Dedifferentiated amniotic fluid mesenchymal stem cell (primary cell): ENCODE data around the gene HS3ST5.
"Not testable (repeated sequence)": the region's sequence is repeated elsewhere in the genome, so short reads cannot be mapped to it uniquely, and the experiment has no call there.

Source experiments
- DNase-seq: peaks from one replicate; pipeline ENCODE4 v3.0.0-alpha.2; 2016; ENCODE audit errors: extremely low spot score

HS3ST5 gene

DNA sequence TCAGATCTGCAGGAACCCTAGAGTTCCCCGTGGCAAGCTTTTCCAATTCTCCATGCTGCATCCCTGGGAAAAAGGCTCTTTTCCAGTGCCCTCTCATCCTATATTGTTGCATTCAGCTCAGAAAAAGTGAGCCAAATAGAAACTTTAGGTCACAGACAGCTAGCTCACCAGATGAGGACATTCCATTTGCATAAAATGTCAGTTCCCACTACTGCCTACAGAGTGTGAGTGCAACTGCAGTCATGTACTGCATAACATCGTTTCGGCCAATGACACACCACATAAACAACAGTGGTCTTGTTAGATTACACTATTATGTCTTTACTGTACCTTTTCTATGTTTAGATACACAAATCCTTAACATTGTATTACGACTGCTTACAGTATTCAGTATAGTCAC lies 8.6 kb downstream of the HS3ST5 start:
- no peak for DNase-seq

DNA sequence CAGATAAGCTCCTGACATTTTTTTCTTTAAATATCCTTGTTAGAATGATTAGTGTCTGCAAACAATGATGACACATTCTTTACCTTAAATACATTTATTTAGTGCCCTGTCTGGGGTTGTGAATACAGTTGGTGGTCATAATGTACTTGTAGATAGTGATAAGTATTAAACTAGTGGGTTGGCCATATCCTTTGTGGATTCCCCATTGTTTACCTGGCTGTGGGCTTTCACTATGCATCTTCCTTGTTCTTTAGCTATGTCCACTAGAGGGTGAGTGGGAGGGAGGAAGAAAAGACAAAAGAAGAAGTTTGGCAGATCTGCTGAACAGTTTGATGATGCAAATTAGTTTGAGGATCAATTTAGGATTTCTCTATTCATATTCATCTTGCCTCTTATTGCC lies 15.7 kb downstream of the HS3ST5 start:
- DNase-seq, result no peak

DNA sequence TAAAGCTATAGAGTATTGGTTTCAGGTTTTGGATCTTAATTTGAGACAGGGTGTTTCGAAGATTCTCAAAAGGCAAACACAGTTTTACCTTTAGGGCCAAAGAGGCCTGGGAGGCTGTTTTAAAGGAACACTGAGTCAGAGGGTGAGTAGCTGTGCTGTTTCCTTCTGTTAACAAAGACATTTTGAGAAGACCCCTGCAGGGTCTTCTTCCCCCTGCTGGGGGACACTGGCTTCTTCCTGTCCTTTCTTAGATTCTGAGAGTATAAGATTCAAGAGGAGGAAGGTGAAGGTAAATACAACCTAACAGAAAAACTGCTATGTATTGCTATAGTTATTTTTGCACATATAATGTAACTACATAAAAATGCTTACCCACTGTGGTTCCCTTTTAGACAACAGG lies 19.0 kb downstream of the HS3ST5 start:
- DNase-seq, result no peak

DNA sequence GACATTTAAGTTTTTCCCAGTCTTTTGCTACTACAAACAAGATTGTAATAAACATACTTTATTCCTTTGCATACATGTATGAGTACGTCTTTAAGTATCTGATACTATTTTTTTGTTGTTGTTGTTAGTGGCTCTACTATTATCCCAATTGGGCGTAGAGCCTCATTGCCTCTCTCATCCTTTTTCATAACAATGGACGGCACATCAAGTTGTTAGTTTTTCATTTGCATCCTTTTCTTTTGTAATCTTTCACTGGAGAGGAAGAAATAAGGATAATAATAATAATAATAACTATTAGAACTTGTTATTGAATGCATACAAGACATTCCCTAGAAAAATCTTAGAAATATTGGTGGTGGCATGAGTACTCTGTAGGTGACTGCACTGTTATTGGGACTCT lies 23.1 kb downstream of the HS3ST5 start:
- DNase-seq, result no peak

DNA sequence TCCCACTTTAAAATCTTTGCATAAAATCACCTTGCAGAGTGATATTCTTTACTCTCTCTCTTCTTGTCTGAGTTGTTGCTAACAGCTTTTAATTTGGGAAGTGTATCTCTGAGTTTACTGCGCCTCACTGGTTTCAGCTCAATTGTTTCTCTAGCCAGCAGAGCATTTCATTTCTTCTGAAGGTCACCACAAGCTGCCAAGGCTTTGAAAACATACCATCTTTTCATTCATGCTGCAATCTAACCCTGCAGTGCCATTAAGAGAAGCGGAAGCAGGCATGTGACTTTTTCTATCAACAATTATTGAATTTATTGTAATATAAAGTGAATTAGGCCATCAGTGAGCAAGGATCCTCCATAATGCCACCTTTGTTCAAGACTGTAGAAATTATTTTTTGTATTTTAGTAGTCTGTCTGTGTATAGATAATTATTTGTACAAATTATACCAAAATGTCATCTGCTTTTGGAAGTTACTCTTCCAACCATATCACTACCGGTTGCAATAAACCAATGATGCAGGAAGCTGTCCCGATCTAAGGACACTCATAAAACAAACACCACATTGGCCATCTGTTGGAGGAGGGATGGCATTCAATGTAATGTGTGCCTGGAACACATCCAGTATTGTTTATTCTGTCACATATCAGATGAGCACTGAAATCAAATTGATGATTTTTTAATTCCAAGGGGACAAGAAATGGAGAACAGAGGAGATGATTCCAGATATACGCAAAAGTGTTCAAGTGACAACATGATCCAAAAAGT lies 26.8 kb downstream of the HS3ST5 start:
- no peak for DNase-seq

DNA sequence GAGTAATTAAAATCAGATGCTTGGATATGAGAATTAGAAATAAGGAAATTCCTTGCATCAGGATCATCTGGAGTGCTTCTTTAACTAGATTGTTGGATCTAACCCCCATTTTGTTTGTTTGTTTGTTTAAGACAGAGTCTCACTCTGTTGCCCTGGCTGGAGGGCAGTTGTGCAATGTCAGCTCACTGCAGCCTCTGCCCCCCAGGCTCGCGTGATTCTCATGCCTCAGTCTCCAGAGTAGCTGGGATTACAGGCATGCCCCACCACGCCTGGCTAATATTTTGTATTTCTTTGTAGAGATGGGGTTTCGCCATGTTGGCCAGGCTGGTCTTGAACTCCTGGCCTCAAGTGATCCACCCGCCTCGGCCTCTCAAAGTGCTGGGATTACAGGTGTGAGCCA lies 29.0 kb downstream of the HS3ST5 start:
- DNase-seq, result not testable (repeated sequence)

DNA sequence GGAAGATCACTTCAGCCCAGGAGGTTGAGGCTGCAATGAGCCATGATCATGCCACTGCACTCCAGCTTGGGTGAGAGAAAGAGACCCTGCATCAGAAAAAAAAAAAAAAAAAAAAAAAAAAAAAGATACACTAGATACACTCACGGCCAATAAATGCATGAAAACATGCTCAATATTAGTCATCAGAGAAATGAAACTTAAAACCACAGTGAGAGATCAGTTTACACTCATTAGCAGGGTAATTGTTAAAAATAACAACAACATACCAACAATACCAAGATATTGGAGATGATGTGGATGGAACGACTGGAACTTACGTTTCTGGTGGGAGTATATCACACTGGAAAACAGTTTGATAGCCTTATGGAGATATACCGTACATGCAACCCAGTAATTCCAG lies 29.9 kb downstream of the HS3ST5 start:
- no peak for DNase-seq

DNA sequence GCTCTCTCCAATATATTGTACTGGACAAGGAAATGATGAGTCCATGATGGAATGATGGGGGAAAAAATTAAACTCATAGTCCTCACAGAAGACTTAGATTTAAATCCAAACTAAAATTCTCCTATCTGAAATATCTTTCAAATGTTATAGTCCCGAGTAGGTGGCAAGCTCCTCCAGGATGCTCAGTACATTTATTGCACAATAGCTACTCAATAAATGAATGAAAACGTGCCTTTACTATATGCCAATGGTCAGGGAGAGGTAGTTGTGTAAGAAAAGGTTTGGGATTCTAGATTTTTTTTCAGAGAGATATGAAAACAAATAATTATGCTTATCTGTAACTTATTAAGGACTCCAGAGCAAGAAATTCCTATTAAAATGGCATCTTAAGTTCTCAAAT lies 32.8 kb downstream of the HS3ST5 start:
- DNase-seq, result no peak

DNA sequence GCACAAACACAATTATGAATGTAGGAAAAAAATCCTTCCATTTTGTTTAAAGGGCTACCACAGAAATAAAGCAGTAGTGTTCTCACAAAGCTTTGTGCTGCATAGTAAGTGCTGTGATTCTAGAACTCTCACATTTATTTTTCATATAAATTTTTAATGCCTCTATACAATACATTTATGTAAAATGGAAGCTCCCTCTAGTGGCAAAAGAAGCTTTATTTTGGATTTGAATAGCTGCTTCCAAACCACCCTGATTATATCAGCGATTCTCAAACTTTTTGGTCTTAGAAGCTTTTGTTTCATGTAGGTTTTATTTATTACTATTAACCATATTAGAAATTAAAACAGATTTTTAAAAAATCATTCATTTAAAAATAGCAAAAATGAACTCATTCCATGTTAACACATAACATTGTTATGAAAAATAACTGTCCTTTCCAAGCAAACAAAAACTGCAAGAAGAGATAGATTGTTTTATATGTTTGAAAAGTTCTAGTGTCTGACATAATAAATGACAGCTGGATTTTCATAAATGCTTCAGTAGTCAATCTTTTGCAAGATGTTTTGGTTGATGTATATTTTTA lies 38.4 kb downstream of the HS3ST5 start:
- DNase-seq, result peak; percentile 42

DNA sequence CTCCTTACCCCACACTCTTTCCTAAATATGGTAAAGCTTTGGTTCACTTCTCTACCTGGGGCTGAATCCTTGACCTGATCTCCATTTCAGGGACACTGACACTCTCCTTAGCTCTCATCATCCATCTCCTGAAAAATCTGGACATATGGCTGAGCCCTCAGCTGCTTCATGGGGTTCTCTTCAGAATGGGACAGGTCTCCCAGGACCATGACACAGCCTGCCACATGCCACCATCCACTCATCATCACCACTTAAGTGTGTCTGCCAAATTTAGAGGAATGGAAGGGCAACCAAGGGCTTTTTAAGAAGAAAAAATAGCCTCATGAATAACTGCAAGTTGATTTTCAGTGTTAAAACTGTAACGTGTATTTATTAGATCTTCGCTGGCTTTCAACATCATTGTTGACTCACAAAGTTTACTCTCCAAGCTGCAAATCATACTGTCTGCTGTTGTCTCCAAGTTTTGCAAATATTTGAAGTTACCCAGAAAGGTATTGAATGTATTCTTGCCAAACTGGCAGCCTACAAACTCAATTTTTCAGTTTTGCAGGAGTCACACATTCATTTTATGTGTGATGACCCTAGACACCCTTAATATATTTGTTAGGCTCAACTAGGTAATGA lies 41.1 kb downstream of the HS3ST5 start:
- DNase-seq, result no peak

DNA sequence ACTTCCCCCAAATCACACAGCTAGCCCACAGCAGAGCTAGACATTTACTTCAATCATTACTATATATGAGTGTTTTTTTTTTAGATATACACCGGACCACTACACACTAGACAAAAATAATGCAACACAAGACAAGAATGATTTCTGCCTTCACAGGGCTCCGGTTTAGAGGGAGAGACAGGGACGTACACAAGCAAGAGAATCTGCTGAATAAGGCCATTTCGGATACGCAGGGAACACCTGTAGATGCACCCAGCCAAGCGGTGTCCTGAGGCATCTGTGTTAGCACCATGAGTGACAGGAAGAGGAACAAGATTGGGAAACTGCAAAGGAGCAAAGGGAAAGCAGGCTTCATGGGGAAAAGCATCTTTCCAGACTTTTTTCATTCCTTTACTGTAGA lies 45.7 kb downstream of the HS3ST5 start:
- no peak for DNase-seq

DNA sequence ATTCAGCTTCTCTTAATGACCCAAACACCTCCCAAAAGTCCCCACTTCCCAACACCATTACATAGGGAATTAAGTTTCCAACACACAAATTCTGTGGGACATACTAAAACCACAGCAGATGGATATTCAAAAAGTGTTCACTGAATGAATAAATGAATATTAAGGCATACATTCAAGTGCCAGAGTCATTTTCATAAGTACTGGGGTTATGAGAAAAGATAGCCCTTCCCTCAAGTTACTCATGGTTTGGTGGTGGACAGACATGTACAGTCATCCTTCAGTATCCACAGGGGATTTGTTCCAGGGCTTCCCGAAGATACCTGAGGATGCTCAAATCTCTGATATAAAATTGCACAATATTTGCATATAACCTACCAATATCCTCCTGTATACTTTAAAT lies 50.4 kb downstream of the HS3ST5 start:
- no peak for DNase-seq

DNA sequence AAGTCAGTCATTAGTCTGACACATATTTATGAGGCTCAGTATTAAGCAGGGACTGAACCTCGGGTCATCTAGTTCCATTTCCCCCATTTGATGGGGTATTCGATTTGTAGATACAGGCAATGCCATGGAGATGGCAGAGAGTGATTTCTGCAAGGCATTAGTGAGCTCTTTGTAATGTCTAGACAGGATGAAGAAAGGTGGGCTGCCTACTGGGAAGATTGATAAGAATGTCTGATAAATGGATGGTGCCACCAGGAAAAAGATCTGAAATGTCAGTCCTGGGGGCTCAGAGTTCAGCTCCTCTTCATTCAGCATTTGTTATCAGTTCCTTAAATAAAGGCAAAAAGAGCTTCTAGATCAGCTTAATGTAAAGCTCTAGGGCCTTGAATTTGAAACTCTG lies 51.4 kb downstream of the HS3ST5 start:
- no peak for DNase-seq

DNA sequence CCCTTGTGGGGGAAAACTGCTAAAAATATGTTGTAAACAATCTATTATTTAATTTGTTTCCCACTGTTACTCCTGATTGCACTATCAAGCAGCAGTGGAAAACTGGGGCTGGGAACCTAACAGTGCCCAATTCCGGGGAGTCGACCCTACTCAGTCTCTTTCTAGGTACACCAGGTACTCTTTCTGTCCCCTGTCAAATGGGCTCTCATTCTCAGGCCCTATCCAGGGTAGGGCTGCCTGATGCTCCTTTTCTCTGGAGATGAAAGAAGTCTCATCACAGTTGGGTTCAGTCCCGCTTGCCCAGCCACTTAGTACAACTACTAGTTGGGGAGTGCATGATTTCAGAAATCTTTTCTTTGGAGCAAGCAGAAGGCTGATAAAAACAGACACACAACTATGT lies 52.0 kb downstream of the HS3ST5 start:
- no peak for DNase-seq

DNA sequence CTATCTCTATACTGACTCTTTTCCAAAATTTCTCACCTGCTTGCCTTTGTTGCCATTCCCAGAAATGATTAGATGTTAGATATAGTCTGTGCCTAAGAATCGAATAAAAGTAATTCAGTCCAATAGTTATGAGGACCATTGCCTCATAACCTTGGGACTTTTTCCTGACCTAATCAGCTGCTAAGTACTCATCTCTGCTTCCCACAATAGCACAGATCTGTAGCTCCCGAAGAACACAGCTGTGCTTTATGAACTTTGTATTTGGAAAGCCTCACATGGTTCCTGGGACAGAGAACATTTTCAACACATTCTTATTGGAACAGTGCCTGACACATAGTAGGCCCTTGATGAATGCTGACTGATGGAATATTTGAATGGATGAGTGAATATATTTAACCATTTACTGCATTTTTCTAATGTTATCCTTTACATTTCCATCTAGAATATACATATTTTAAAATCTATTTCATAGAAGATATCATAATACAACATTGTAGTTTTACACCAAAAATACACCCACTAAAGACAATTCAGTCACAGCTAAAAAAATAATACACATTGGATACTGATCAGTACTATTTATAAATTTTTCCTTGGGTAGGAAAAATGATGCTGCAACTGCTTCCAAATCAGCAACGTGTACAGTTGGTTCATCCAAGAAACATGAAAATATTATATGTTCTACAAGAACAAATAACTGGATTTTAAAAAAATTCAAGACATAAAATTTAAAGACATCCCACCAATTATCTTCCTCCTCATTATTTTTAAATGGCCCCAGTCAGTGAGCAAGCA lies 53.9 kb downstream of the HS3ST5 start:
- DNase-seq, result no peak

DNA sequence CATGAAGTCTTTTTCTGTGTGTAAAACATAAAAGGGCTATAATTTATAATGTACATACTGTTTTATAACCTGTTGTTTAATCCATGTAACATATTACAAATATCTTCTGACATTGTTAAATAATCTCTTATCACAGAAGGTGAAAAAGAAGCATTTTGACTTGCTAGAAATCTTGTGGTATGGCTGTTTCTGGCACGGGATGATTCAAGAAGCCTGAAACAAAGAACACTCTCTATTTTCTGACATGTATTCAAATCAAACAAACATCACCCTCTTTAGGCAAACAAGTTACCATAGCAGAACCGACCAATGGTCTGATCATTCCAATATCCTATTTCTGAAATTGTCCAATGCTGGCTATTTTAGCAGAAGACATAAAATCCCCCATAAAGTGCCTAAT lies 55.4 kb downstream of the HS3ST5 start:
- no peak for DNase-seq

DNA sequence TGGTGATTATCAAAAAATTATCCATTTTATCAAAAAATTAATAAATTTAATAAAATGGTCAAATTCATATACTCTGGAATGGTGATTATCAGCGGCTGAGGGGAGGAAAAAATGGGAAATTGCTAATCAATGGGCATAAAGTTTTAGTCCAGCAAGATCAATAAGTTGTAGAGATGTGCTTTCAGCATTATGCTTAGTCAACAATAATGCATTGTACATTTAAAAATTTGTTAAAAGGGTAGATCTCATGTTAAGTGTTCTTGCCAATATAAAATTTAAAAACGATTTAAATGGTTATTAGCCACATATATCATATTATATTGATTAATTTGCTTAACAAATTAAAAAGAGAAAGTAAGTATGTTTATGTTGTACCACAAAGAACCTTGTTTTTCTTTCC lies 56.6 kb downstream of the HS3ST5 start:
- no peak for DNase-seq

DNA sequence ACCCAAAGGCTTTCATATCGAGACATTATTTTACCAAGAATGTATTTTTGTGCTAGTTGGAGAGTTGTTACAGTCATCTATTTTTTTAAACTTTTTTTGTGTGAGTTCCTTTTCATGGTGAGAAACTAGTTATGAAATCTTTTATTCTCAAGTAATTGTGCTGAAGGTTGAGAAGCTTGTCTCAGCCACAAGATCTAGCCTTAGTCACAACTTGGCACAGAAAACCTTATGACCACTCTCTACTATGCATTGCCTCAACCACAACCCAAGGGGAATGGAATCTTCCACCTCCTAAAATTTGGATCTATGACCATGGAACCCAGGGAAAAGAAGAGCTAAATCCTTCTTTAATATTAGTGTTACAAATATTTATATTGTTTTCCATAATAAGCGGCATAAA lies 58.5 kb downstream of the HS3ST5 start:
- DNase-seq, result peak; percentile 49

DNA sequence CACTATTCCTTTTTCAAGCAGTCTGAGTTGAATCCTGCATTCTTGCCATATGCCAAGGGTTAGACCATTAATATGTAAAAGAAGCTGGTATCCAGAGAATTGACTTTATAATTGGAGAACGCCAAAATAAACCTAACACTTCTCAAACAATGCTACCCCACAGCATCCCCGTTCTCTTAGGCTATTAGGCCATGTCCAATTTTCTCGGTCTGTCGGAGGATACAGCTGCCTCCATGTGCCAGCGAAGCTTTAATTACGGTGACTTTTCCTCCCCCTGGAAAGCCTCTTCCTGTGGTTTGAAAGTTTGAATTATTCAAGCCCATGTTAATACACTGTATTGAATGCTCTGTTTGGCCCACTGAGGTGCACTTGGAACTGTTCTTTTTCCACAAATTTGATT lies 60.5 kb downstream of the HS3ST5 start:
- no peak for DNase-seq

DNA sequence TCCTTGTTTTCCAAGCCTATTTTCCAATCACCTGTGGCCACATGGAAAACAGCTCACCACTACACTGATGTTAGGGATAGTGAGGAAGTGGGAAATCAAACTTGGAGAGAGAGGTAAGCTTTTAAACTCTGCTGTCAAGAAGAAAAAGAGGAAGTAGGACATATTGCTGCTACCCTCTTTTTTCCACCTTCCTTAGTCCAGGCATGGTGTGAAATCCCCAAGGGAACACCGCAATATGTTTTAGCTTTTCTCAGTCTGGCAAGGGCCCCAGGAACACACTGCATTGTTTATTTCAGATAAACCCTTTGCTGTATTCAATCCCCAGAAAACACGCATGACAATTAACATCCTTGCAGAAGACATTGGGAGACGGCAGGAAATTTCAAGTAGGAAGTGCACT lies 61.3 kb downstream of the HS3ST5 start:
- no peak for DNase-seq

DNA sequence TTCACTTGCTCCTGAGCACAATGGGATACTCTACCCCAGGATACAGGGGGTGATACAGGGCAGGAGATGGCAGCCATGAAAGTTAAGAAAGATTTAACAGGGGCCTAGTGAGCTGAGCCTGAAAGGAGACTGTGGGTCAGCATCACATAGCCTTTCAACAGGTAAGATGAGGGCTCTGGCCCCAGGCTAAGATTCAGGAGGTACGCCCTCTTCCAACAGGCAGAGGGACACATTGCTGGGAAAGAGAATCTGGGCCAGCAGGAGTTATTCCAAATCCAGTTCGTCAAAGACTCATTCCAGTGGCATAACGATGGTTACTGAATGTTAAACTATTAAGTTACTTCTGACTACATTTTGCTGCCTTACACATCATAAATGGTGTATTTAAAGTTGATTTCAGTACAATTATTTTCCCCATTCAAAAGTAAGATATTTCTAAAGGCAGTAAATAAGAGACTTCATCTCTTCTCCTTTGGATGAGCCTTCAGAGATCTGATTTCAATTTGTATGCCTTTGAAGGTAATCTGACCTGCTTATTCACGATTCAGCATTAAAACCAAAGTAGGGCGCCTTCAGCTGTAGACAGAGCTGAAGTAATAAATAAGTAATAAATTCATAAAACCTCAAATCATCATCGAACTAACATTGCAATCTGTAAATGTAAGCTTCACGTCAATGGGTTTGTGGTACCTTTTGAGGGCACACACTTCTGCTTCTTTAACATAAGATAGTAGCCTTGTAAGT lies 62.4 kb downstream of the HS3ST5 start:
- no peak for DNase-seq

DNA sequence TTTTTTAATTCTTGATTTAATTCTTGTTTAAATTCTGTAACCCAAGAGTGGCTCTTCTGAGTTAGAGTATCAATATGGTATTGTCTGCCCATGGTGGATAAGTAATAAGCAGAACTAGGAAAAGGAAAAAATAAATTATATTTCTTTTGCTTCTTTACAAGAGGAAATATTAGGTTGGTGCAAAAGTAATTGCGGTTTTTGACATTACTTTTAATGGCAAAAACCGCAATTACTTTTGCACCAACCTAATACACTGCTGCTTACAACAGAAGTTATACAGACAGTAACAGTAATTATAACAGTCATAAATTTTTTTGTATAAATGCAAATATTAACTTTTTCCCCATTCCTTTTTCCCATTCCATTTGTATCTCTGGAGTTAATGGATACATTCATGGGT lies 65.6 kb downstream of the HS3ST5 start:
- no peak for DNase-seq
